Epithelial cell of esophagus (primary cell): ENCODE results near the gene SUSD4.

Experiments used
- DNase-seq: peaks from one replicate; pipeline ENCODE4 v3.0.0; 2010; ENCODE audit warnings: low read depth
- H3K4me3 ChIP-seq: 2 replicates; pipeline ENCODE4 v1.5.1; 2011; ENCODE audit warnings: mild to moderate bottlenecking, low read length, control low read depth
- CTCF ChIP-seq: IDR thresholded peaks from 2 replicates; pipeline ENCODE4 v1.5.1; 2011; ENCODE audit warnings: low read depth, mild to moderate bottlenecking, low read length, control low read depth, inconsistent platforms; ENCODE audit not compliant: insufficient read depth; ENCODE audit errors: missing control alignments

SUSD4 gene

DNA sequence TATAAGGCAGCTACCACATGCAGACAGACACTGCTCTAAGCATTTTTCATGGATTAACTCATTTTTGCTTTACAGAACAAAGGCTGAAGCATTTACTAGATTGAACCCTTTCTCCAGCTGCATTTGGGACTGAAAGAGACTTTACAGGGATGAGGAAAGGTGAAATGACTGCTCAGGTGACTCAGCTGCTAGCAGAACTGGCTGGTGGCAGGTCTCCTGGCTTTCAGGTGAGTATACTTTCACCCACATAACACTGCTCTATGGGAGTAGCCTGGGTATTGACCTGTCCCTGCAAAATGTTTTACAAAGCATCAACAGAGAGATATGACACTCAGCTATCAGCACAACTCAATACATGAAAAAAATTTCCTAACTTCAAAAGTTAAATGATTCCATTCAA lies 26.6 kb upstream of the SUSD4 start:
- peak; percentile 55 for DNase-seq
- no peak for TF ChIP-seq CTCF
- H3K4me3 ChIP-seq, result no peak overlapping the region

DNA sequence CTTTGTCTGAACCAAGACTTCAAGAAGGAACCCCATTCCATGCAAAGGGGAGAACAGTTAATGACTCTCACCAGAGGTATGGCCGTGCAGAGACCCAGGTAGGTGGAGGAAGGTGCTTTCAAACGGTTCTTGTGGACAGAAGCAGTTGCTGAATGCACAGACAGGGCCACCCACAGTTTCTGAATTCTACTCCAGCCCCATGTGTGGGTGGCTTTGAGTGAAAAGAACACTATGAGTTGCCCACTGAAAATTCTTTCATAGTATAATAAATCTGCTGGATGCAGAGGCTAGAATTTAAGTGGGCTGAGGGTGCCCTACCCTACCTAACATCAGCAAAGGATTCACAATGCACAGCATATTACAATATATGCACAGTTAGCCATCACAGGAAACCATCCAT lies 22.0 kb upstream of the SUSD4 start:
- no peak overlapping the region for H3K4me3 ChIP-seq
- no peak for TF ChIP-seq CTCF
- no peak for DNase-seq

GRCh38 chr1:223378754-223379153 lies 14.8 kb upstream of the SUSD4 start:
- no peak for TF ChIP-seq CTCF
- no peak overlapping the region for H3K4me3 ChIP-seq
- no peak for DNase-seq

DNA sequence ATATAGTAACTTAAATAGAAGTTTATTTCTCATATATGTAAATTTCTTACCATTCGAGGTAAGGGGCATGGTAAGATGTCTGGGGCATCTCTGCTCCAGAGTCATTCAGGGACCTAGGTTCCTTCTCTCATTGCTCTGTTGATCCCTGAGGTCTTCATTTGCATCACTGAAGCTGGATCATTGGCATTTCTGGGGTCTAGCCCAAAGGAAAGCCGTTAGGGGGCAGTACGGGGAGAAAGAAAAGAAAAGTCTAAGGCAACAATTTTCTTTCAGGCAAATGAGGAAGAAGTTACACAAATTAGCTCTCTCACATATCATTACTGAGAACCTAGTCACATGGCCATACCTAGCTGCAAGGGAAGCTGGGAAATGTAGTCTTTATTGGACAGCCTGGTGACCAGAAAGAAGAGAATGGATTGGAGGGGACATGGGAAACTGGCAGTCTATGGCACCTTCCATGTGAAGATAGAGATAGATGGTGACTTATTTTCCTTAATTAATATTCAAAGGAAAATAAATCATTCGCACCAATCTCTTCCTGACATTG lies 10.2 kb upstream of the SUSD4 start:
- no peak overlapping the region for H3K4me3 ChIP-seq
- no peak for DNase-seq
- no peak for TF ChIP-seq CTCF

DNA sequence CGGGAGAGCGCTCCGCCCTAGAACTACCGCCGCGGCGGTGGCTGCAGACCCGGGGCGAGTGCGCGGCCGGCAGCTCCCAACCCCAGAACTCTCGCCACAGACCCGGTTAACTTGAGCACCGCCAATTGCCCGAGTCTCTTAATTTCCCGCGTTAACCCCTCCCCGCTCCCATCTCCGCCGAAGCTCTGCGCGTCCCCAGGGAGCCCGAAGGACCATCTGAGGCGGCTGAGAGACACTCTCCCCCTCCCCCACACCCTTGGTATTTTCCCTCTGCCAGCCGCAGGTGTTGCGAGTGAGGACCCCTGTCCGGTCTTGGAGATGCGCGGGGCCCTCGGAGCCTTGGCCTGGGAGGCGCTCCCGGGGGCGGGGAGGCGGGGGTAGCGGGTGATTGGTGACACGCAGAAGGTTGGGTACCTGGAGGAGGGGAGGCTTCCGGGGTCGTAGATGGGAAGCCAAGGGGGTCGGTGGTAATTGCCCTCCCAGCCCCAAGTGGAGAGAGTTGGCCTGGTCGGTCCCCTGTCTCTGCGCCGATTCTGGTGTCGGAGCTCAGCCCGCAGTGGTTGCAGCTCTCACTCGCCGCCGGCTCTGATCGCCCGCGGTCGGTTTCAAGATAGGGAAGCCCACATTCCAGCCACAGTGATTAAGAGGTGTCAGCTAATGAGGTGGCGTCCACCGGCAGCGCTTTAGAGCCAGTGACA lies 858 bp upstream of the SUSD4 start:
- peak overlapping the region; percentile 16 for H3K4me3 ChIP-seq
- DNase-seq, result no peak
- no peak for TF ChIP-seq CTCF

DNA sequence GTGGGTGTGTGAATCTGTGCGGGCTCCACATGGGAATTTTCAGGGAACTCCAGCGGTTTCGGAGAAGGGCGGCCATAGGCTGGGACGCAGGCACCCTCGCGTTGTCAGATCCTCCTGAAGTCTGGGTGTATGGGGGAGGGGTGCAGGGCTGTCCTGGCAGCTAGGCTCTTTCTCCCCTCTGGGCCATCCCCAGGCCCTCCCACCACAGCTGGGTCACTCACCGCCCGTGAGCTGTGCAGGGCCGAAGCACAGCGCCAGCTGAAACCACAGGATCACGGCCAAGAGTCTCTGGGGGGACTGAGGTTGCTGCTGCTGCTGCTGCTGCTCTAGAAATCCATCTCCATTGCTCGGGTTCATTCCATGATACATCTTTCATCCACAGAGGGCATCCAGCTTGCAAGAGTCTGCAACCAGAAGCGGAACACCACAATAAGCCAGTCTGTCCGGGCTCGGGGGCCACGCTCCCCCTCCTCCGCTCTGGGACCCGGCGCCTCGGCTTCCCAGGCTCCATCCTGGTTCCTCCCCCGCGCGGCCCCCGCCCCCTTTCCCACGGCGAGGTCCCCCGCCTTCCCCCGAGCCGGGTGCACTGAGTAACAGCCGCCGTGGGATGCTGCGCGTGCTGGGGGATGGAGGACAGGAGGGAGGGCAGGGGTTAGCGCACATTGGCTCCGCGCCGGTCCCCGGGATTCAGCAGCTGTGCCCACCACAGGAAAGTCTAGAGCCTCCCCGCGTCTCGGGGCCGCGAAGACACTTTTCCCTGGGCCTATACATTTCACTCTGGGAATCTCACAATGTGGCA lies 720 bp downstream of the SUSD4 start:
- no peak for TF ChIP-seq CTCF
- DNase-seq, result no peak
- H3K4me3 ChIP-seq, result peak overlapping the region; percentile 37

DNA sequence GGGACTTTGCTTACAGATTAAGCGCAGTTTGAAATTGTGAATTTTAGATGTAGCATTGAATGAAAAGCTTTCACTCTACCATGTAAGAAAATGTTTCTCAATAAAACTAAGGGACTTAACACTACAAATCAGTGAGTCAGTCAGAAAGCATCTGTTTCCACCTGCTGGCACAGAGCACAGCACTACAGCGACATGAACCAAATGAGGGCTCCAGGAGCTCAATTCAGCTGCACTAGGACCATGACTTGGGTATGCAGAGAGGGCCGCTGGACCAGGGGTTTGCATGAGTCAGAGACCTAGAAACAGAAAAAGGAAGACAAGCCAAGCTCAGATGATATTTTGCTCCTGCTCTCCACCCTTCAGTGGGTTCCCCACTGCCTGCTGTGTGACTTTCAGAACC lies 5.2 kb downstream of the SUSD4 start:
- DNase-seq, result peak; percentile 61
- TF ChIP-seq CTCF, result peak; percentile 51
- no peak overlapping the region for H3K4me3 ChIP-seq
